Suprapubic skin (tissue), 3 donors: ENCODE data around the gene RAPGEF4.

Source experiments
- CTCF ChIP-seq, 2 donors: fragments of 200-600 bp in 1 of 2; fragments of 450-650 bp in 1 of 2; sonication (generic) in 1 of 2; IDR thresholded peaks; one replicate each; pipeline ENCODE4 v1.5.1; 2016 to 2019; ENCODE audit warnings: antibody characterized with exemption in 2 of 2, mild to moderate bottlenecking in 1 of 2, moderate library complexity in 1 of 2
- POLR2A ChIP-seq, 2 donors: fragments of 450-650 bp; IDR thresholded peaks; one replicate each; pipeline ENCODE4 v1.6.1; 2017; ENCODE audit warnings: antibody characterized with exemption in 2 of 2, mild to moderate bottlenecking in 2 of 2, moderate library complexity in 2 of 2

DNA sequence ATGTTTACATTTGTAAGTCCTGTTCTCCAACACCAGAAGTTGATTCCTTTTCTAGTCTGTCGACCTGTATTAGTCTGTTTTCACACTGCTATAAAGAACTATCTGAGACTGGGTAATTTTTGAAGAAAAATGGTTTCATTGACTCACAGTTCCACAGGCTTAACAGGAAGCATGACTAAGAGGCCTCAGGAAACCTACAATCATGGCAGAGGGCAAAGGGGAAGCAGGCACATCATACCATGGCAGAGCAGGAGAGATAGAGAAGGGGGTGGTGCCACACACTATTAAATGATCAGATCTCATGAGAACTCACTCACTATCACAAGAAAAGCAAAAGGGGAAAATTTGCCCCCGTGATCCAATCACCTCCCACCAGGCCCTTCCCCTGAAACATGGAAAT is 227.2 kb downstream of the RAPGEF4 start:
- no peak for TF ChIP-seq CTCF (IDR thresholded peaks at IDR 0.05)
- no peak for TF ChIP-seq POLR2A (IDR thresholded peaks at IDR 0.05)
